ENCODE results near the gene TMEM88. TPM values are rescaled to one million over a fixed set of nuclear protein-coding genes. Genes with fewer than 3 reads are reported as not detected.

Gene TMEM88
- total RNA-seq, 4 donors from 2014 or later = 6.5 to 41.6 (median 29.6) TPM

GRCh38 chr17:7841396-7841914 lies 13.4 kb upstream of the TMEM88 start:
- ATAC-seq = peak; percentile 74

GRCh38 chr17:7841915-7842379 lies 12.9 kb upstream of the TMEM88 start:
- Histone ChIP-seq H3K4me3 (peak overlapping the region; percentile 68 to 84), H3K9me3 (no peaks in the 10 kb centered on the region), H3K4me1 (peaks cover 7 to 86% (median 41%) of the 10 kb centered on the region in 3 donors), H3K27me3 (no peaks in the 10 kb centered on the region), H3K27ac (peak overlapping the region; percentile 78 to 99 (median 94)), H3K36me3 (peaks cover 0 to 32% of the 10 kb centered on the region in 2 donors)
- peak; percentile 67 for ATAC-seq
- TF ChIP-seq EP300 (IDR thresholded peaks at IDR 0.05) (no peak), POLR2A (IDR thresholded peaks at IDR 0.05) (no peak), CTCF (IDR thresholded peaks at IDR 0.05) (peak in 2 of 4 experiments; percentile 16 to 38), POLR2AphosphoS5 (IDR thresholded peaks at IDR 0.05) (no peak)
- WGBS, 2 donors (ENCODE audit: low coverage in 1 of 2) = 0% methylated on average over 1 of the region's 46 CpGs; no CpG with 5 or more reads in 1 of the 2 donors

More at GRCh38 chr17:7841396-7841914, 13.4 kb upstream of the TMEM88 start:
- H3K9me3 ChIP-seq = no peaks in the 10 kb centered on the region
- WGBS, 2 donors (ENCODE audit: low coverage in 1 of 2) = 1 to 3% methylated on average over 18 to 22 of the region's 34 CpGs
- H3K27ac ChIP-seq = peak overlapping the region; percentile 78 to 99 (median 94)
- TF ChIP-seq EP300 (IDR thresholded peaks at IDR 0.05) (no peak), POLR2A (IDR thresholded peaks at IDR 0.05) (peak in 1 of 2 donors; percentile 39), POLR2AphosphoS5 (IDR thresholded peaks at IDR 0.05) (no peak), CTCF (IDR thresholded peaks at IDR 0.05) (peak in 1 of 4 experiments; percentile 64)
- H3K27me3 ChIP-seq = no peaks in the 10 kb centered on the region
- peaks cover 9 to 91% (median 46%) of the 10 kb centered on the region in 3 donors for H3K4me1 ChIP-seq
- peak overlapping the region; percentile 68 to 84 for H3K4me3 ChIP-seq
- peaks cover 0 to 27% of the 10 kb centered on the region in 2 donors for H3K36me3 ChIP-seq

GRCh38 chr17:7842380-7843256 lies 12.2 kb upstream of the TMEM88 start:
- Histone ChIP-seq H3K36me3 (peaks cover 0 to 38% of the 10 kb centered on the region in 2 donors), H3K27ac (peak overlapping the region; percentile 78 to 99 (median 94)), H3K4me1 (peaks cover 6 to 80% (median 35%) of the 10 kb centered on the region in 3 donors), H3K27me3 (no peaks in the 10 kb centered on the region), H3K4me3 (peak overlapping the region; percentile 68 to 84), H3K9me3 (no peaks in the 10 kb centered on the region)
- WGBS, 2 donors (ENCODE audit: low coverage in 1 of 2) = 0% methylated on average over 2 to 8 of the region's 47 CpGs
- peak; percentile 24 for ATAC-seq
- TF ChIP-seq EP300 (IDR thresholded peaks at IDR 0.05) (no peak), POLR2AphosphoS5 (IDR thresholded peaks at IDR 0.05) (peak; percentile 85), POLR2A (IDR thresholded peaks at IDR 0.05) (peak; percentile 33 to 58), CTCF (IDR thresholded peaks at IDR 0.05) (no peak)

- WGBS, 2 donors (ENCODE audit: low coverage in 1 of 2) = no CpG with 5 or more reads among the region's 17 CpGs
- H3K27ac ChIP-seq = peak overlapping the region; percentile 78 to 99 (median 94)
- no peaks in the 10 kb centered on the region for H3K27me3 ChIP-seq
- H3K36me3 ChIP-seq = peaks cover 0 to 44% of the 10 kb centered on the region in 2 donors
- no peaks in the 10 kb centered on the region for H3K9me3 ChIP-seq
- H3K4me3 ChIP-seq = peak overlapping the region; percentile 68 to 84
- no peak for ATAC-seq
- TF ChIP-seq EP300 (IDR thresholded peaks at IDR 0.05) (no peak), POLR2A (IDR thresholded peaks at IDR 0.05) (no peak), POLR2AphosphoS5 (IDR thresholded peaks at IDR 0.05) (no peak), CTCF (IDR thresholded peaks at IDR 0.05) (no peak)
- peaks cover 4 to 74% (median 29%) of the 10 kb centered on the region in 3 donors for H3K4me1 ChIP-seq
Measured at GRCh38 chr17:7843257-7843535, 11.7 kb upstream of the TMEM88 start.

Measured in gastroesophageal sphincter (tissue), 4 donors.